HG03066 (cell line): ENCODE data around the gene POLR1G.
"Not testable (repeated sequence)": the region's sequence is repeated elsewhere in the genome, so short reads cannot be mapped to it uniquely, and the experiment has no call there.

Experiments used
- ATAC-seq: cut with Tn5 transposase; IDR thresholded peaks from one replicate; pipeline ENCODE4 v1.9.1; 2021; ENCODE audit warnings: low read depth; ENCODE audit not compliant: unreplicated experiment

Gene POLR1G

DNA sequence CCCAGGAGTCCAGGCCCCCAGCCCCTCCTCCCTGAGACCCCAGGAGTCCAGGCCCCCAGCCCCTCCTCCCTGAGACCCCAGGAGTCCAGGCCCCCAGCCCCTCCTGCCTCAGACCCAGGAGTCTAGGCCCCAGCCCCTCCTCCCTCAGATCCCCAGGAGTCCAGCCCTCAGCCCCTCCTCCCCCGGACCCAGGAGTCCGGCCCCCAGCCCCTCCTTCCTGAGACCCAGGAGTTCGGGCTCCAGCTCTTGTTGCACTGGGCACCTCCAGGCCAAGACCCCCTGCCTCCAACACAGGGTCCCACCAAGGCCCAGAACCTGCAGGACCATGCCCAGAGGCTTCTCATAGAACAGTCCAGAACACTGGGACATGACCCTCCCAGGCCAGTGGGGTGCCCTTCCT is 13.5 kb downstream of the POLR1G start:
- no peak for ATAC-seq

DNA sequence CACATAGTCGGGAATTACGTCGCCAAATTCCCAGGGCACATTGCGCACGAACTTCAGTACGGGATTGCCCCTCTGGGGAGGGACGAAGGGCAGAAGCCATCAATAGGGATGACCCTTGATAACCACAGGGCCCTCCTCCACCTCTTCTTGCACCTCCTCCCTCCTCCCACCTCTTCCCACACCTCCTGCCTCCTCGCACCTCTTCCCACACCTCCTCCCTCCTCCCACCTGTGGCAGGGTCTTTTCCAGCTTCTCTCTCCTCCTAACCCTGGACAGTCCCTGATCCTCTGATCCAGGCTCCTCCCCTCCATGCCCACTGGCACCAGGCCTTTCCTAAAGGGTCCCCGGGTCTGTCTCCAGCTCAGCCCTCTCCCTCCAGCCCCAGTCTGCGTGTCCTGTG is 13.9 kb downstream of the POLR1G start:
- no peak for ATAC-seq

DNA sequence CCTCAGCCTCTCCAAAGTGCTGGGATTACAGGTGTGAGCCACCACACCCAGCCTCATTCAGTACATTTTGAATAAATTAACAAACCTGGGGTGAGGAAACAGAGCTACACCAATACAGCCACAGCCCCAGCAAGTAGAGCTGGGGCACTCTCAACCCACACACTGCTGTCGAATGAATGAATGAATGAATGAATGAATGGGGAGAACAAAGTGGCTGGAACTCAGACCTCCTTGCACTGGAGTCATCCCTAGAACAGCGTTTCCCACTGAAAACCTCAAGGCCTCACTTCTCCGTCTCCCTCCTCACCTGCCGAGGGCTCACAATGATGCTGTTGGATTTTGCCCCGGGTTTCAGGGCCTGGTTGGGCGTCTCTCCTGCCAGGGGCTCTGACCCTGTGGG is 14.4 kb downstream of the POLR1G start:
- ATAC-seq = no peak

DNA sequence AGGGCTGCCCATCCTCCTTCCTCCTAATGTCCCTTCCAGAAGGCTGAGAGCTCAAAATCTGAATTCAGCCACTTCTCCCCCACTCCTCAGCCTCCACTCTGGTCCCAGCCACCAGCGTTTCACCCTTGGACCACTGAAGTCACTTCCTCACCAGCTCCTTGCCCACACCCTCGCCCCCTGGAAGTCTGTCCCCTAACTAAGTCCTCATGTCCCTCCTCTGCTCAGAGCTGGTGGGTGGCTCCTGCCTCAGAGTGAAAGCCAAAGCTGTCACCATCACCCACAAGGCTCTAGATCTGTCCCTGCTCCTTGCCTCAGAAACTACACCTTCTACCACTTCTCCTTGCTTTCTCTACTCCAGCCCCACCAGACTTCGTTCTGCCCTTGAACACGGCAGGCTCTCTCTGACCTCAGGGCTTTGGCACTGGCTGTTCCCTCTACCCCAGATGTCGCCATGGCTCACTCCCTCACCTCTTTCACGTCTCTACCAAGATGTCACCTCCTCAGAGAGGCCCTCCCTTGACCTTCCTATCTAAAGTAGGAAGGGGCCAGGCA is 15.6 kb downstream of the POLR1G start:
- ATAC-seq = no peak

DNA sequence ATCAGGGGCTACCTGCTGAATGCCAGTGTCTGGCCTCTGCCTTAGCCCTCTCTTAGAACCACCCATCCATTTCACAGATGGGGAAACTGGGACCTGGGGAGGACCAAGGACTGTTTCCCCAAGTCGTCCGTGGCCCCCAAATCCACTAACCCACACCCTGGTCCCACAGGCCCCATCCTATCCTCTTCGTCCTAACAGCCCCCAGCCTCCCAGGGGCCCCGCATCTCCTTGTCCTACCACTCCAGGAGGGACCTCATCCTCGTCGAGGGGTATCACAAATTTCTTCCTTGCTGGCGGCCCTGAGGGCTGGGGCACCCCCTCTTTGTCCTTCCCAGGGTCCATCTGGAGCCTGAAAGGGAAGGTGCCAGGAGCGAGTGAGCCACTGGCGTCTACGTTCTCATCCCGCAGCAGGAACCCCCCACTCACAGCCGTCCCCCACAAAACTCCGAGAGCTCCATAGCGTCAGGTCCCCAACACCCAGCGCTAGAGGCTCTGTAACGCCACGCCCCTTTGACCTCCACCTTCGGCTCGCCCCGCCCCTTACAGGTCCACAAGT is 16.7 kb downstream of the POLR1G start:
- no peak for ATAC-seq

DNA sequence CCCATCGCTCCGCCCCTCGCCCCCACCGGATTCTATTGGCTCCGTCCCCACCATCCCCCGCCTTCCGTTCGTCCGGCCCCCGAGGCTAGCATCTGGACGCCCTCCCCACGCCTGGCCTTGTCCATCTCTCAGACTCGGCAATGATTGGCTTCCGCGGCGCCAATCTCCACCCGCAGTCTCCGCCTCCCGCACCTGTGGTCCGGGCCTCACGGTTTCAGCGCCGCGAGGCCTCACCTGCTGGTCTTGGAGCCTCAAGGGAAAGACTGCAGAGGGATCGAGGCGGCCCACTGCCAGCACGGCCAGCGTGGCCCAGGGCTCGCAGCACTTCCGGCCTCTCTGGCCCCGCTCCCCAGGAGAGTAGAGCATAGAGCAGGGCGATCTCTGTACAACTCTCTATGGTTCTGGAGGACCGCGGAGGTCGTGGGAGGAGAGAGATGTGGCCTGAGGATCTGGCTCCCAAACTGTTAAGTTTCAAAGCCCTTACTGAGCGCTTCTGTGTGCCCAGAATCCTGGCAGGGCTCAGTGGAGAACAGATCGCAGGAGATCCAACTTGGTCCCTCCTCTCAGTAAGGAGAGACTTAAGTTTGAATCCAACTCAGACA is 17.2 kb downstream of the POLR1G start, which contains the start of gene ERCC1:
ERCC1 (minus strand) TSS at position 329 of the 602 bp plus-strand sequence. CDS start 543 bp downstream, outside the sequence.
- ATAC-seq = peak; percentile 58

DNA sequence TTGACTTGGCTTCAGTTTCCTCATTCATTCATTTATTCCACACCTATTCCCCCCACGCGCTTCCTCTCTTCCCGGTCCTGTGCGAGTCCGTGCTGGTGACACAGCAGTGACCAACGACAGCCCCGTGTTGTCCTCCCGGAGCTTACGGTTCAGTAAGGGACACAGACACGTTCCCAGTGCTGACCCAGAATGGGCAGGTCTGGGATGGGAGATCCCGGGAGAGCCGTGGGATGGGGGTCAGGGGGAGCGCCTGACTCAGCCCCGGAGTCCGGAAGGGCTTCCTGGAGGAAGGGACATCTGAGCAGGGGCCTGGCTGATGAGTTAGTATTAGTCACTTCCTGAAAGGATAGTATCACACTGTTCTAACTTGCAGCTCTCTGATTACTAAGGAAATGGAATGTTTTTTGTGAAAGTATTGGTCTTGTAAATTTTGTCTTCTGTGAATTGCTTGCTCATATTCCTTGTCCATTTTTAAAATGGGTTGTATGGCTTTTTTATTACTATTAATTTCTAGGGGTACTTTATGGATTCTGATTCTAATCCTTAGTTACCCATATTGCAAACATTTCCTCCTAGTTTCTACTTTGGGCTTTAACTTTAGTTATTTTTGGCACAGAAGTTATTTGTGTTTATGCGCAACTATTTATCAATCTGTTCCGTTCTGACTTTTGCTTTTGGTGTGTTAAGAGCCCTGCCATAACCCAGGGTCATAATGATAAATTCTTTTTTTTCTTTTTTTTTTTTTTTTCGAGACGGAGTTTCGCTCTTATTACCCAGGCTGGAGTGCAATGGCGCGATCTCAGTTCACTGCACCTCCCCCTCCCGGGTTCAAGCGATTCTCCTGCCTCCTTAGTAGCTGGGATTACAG is 18.0 kb downstream of the POLR1G start:
- ATAC-seq = no peak

DNA sequence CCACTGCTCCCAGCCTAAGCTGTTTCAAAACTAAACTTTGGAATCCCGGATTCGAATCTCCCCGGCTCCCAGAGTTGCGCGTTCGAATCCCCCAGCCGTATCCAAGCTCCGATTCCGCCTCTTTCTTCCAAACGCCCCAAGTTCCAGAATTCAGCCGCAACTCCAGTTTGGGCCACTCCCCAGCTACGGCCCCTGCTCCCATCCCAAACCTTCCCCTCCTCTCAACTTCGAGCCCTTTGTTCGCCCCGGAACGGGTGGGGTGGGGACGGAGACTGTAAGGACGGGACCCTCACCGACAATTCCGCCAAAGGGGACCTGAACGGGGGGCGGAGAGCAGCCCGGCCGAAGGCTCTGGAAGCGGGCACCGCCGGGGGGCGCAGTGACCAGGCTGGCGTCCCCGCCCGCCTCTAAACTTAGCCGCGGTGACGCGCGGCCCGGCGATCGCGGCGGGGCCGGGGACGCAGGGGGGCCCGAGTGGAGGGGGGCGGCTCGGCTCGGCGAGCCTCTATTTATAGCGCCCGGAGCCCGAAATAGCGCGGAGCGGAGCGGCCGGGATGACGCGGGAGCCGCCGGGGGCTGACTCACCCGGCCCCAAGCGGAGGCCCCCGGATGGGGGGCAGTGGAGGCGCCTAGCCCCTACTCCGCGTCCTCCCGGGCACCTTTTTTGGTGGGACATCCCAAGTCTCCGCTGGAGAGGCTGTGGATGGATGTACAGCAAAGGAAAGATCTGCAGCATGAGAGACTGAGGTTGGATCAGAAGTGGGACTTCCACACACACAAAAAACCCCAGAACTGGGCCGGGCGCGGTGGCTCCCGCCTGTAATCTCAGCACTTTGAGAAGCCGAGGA is 22.2 kb downstream of the POLR1G start:
- ATAC-seq = no peak

DNA sequence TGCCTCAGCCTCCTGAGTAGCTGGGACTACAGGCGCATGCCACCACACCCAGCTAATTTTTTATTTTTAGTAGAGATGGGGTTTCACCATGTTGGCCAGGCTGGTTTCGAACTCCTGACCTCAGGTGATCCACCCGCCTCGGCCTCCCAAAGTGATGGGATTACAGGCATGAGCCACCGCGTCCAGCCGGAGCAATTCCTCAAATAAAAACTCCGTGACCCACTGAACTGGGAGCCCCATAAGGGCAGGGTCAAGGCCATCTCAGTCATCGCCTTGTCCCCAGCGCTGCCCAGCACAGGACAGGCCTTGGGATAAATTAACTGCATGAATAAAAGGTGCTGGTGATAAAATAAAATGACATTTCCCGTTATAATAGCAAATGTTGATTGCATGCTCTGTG is 23.5 kb downstream of the POLR1G start:
- ATAC-seq = not testable (repeated sequence)

DNA sequence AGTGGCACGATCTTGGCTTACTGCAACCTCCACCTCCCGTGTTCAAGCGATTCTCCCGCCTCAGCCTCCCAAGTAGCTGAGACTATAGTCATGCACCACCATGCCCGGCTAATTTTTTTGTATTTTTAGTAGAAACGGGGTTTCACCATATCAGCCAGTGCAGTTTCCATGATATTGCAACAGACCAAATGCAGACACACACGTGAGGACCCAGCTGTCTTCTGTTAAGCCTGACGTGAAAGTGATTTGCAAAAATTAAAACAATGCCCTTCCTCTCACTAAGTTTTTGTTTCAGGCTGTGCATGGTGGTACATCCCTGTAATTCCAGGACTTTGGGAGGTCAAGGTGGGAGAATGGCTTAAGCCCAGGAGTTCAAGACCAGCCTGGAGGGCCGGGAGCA is 24.6 kb downstream of the POLR1G start:
- ATAC-seq = not testable (repeated sequence)

DNA sequence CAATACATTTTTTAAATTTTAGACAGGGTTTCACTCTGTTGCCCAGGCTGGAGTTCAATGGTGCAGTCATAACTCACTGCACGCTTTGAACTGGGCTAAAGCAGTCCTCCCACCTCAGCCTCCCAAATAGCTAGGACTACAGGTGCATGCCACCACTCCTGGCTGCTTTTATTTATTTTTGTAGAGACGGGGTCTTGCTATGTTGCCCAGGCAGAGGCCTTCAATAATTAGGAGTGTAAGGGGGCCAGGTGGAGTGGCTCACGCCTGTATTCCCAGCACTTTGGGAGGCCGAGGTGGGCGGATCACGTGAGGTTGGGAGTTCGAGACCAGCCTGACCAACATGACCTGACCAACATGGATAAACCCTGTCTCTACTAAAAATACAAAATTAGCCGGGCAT is 26.1 kb downstream of the POLR1G start:
- not testable (repeated sequence) for ATAC-seq

DNA sequence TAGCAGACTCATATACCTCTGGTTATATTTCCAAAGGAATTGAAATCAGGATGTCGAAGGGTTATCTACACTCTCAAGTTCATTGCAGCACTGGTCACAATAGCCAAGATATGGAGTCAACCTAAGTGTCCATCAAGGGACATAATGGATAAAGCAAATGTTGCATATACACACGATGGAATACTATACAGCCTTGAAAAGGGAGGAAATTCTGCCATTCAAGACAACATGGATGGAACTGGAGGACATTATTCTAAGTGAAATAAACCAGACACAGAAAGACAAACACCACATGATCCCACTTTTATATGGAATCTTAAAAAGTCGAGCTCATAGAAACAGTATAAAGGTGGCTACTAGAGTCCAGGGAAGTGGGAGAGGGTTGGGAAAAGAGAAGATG is 30.9 kb downstream of the POLR1G start:
- no peak for ATAC-seq

DNA sequence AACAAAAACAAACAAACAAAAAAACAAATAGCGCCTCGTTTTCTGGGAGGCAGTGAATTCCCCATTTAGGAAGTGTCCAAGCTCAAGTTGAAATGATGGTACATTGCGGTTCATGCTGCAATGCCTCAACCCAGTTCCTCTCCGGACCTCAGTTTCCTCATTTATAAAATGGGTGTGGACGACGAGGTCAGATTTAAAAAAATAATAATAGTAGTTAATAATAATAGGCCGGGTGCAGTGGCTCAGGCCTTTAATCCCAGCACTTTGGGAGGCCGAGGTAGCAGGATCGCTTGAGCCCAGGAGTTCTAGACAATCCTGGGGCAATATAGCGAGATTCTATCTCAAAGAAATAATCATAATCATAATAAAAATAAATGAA is 32.7 kb downstream of the POLR1G start:
- no peak for ATAC-seq

DNA sequence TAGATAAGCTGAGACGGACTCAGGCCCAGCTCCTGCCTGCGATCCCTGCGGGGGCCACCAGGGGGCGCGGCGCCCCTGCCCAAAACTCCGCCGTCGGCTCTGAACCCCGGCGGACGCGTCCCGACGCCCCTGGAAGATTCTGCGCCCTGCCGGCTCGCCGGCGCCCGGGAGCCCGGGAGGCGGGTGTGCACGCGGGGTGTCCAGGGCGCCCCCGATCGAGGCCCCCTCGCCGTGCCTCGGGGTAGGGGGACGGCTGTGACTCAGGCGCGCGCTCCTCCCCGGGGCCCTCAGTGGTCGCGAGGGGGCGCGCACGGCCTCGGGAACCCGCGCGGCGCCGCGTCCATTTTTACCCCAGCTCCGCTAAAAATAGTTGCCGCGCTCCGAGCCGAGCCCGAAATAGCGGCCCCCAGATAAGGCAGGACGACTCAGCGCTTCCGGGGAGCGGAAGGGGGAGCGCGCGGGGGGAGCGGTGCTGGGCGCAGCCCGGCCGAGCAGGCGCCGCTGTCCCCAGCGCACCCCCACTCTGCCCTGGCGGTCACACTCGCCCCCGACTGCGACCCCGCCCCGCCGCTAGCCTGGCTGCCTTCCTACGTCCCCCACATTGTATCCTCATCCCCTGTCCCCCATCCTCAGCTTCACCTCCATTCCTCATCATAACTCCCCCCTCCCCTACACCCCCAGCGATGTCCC is 33.3 kb downstream of the POLR1G start:
- ATAC-seq = peak; percentile 59

DNA sequence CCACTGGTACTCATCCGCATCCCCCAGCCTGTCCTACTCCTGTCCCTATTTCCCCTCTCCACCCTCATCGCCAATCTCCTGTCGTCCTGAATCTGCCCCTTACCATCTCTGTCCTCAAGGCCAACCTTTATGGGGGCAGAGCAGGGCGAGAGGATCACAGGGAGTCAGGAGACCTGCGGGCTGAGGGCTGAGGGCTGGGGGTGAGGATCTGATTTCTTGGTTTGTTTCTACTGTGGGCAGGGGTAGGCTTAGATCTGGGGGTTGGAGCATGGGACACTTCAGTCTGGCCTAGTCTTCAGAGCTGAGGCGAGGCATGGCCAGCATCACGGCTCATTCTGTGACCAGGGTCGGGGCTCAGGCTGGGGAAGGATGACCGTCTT is 33.8 kb downstream of the POLR1G start:
- ATAC-seq = no peak

DNA sequence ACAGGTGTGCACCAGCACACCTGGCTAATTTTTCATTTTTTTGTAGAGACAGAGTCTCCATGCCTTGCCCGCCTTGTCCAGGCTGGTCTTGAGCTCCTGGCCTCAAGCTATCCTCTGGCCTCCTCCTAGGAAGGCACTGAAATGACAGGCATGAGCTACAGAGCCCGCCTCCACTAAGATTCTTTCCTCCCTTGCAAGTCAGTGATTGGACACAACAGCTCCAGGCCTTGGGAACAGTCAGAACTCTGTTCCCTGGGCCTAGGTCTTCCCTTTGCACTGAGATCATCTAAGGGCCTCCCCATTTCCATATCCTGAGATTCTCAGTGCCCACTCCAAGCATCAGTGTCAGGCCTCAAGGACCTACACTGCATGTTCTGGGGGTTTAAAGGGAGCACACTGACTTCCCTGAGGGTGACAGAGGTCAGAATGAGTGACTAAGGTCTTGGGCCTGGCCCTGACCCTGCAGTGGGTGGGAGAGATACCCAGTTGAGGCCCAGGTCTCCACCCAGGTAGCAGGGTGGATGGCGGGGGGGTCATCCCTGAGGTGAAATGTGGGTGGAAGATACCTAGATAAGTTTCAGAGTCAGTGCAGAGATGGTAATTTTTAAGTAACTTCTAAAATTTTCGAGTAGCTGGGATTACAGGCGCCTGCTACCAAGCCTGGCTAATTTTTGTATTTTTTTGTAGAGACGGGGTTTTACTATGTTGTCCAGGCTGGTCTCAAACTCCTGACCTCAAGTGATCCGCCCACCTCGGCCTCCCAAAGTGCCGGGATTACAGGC is 34.6 kb downstream of the POLR1G start:
- no peak for ATAC-seq

DNA sequence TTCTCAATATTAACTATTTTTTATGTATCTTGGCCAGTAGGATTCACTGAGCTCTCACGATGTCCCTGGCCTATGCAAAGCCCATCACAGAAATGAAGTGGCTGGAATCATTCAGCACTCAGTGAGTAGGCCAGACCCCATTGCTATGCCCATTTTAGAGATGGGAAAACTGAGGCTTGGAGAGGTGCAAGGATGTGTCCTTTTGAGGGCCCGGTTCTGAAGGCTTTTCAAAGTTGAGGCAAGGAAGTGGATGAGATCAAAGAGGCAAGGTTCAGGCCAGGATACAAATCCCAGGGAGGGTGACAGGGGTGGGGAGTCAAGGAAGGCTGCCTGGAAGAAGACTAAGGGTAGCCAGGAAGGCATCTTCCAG is 35.9 kb downstream of the POLR1G start:
- no peak for ATAC-seq

DNA sequence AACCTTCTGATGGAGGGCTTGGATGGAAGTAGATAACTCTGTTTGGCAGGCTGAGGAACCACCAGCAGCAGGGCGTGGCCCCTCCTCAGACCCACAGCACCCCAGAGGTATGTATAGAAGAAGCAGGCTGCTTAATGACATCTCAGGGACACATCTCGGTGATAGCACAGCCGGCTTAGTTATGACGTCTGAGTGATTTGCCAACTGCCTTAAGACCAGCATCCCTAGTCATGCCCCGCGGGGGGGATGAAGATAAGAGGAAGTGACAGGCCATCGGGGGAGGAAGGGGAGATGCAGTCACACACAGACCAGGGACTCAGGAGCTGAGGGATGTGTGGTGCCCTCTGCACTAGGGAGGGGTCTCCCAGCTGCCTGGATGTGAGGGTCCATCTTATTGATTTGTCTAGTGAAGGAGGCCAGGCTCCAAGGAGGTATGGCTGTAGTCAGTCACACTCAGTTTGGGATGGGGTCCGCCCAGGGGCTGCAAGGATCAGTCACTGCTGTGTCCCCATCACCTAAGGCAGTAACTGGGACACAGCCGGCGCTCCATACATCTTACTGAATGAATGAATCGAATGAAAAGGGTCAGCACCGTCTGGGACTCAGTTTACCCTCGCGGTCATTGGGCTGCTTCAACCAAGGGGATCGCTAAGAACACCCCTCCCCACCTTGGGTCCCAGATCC is 36.5 kb downstream of the POLR1G start:
- no peak for ATAC-seq
